HepG2 (cell line): ENCODE results near the gene ACOXL. TPM values are rescaled to one million over a fixed set of nuclear protein-coding genes. Genes with fewer than 3 reads are reported as not detected.

ENCODE experiments used
- ATF4 ChIP-seq, 2 experiments: fragments of 450-650 bp in 1 of 2; sonication (generic) in 1 of 2; formaldehyde crosslinking; IDR thresholded peaks; 2 replicates each; pipeline versions ENCODE4 v1.5.0 to v1.8.0; 2020 to 2022; ENCODE audit warnings: mild to moderate bottlenecking in 1 of 2, missing genetic modification reagents in 1 of 2
- E2F1 ChIP-seq: sonication (generic); formaldehyde crosslinking; IDR thresholded peaks from 2 replicates; pipeline ENCODE4 v1.5.0; 2020; ENCODE audit warnings: missing genetic modification reagents
- ELF3 ChIP-seq: IDR thresholded peaks from 2 replicates; pipeline ENCODE4 v1.6.1; 2016; ENCODE audit warnings: missing genetic modification reagents, missing compliant biosample characterization
- FOSL1 ChIP-seq: sonication (generic); formaldehyde crosslinking; IDR thresholded peaks from 2 replicates; pipeline ENCODE4 v1.9.0; 2021; ENCODE audit warnings: missing genetic modification reagents, borderline replicate concordance
- FOSL2 ChIP-seq: sonication (generic); formaldehyde crosslinking; IDR thresholded peaks from 2 replicates; pipeline ENCODE4 v1.4.0; 2020; ENCODE audit warnings: missing genetic modification reagents
- GABPA ChIP-seq, 2 experiments: IDR thresholded peaks; 2 replicates each; pipeline ENCODE4 v1.6.1; 2011 to 2016; ENCODE audit warnings: low read depth in 2 of 2, low read length in 1 of 2, missing biosample characterization in 1 of 2, missing genetic modification characterization in 1 of 2
- GPBP1L1 ChIP-seq: sonication (generic); formaldehyde crosslinking; IDR thresholded peaks from 2 replicates; pipeline ENCODE4 v1.5.0; 2020; ENCODE audit warnings: mild to moderate bottlenecking, missing genetic modification reagents
- HDAC1 ChIP-seq: sonication (generic); formaldehyde crosslinking; IDR thresholded peaks from 2 replicates; pipeline ENCODE4 v1.5.1; 2020; ENCODE audit warnings: mild to moderate bottlenecking, missing genetic modification reagents
- HMG20B ChIP-seq: conservative IDR thresholded peaks from 2 replicates; pipeline ENCODE4 v1.6.1; 2016; ENCODE audit warnings: missing genetic modification reagents, missing compliant biosample characterization
- HNRNPL ChIP-seq: fragments of 200-400 bp; formaldehyde crosslinking; IDR thresholded peaks from 2 replicates; pipeline ENCODE4 v1.6.1; 2017; ENCODE audit warnings: mild to moderate bottlenecking, low read depth, low read length
- KDM3A ChIP-seq: IDR thresholded peaks from 2 replicates; pipeline ENCODE4 v1.6.1; 2018; ENCODE audit warnings: low read depth, missing compliant biosample characterization
- MED1 ChIP-seq: sonication (generic); formaldehyde crosslinking; IDR thresholded peaks from 2 replicates; pipeline ENCODE4 v1.4.0; 2020; ENCODE audit warnings: missing genetic modification reagents
- PHF8 ChIP-seq: sonication (generic); formaldehyde crosslinking; IDR thresholded peaks from 2 replicates; pipeline ENCODE4 v1.5.0; 2020; ENCODE audit warnings: missing genetic modification reagents
- REL ChIP-seq: sonication (generic); formaldehyde crosslinking; conservative IDR thresholded peaks from 2 replicates; pipeline ENCODE4 v1.8.0; 2022; ENCODE audit warnings: mild to moderate bottlenecking, missing genetic modification reagents, moderate library complexity
- THAP7 ChIP-seq: sonication (generic); formaldehyde crosslinking; IDR thresholded peaks from 2 replicates; pipeline ENCODE4 v1.8.1; 2023; ENCODE audit warnings: mild to moderate bottlenecking, missing genetic modification reagents
- ZBTB2 ChIP-seq: sonication (generic); formaldehyde crosslinking; IDR thresholded peaks from 2 replicates; pipeline ENCODE4 v1.8.0; 2022; ENCODE audit warnings: low read depth, missing genetic modification reagents
- ZBTB8A ChIP-seq: sonication (generic); formaldehyde crosslinking; IDR thresholded peaks from 2 replicates; pipeline ENCODE4 v1.4.0; 2020; ENCODE audit warnings: mild to moderate bottlenecking, low read depth, missing genetic modification reagents, borderline replicate concordance
- ZC3H13 ChIP-seq: sonication (generic); formaldehyde crosslinking; IDR thresholded peaks from 2 replicates; pipeline ENCODE4 v1.8.1; 2023; ENCODE audit warnings: mild to moderate bottlenecking, missing genetic modification reagents, moderate library complexity
- ZFP36 ChIP-seq: fragments of 150-350 bp; IDR thresholded peaks from 2 replicates; pipeline ENCODE4 v1.6.1; 2018; ENCODE audit warnings: borderline replicate concordance, low read length, low read depth; ENCODE audit not compliant: partially characterized antibody
- ZNF274 ChIP-seq: sonication (generic); formaldehyde crosslinking; IDR thresholded peaks from 2 replicates; pipeline ENCODE4 v1.5.1; 2020; ENCODE audit warnings: mild to moderate bottlenecking, missing genetic modification reagents
- ZNF329 ChIP-seq: sonication (generic); formaldehyde crosslinking; IDR thresholded peaks from 2 replicates; pipeline ENCODE4 v1.9.0; 2021; ENCODE audit warnings: low read depth, mild to moderate bottlenecking, missing genetic modification reagents
- ZNF335 ChIP-seq: sonication (generic); formaldehyde crosslinking; IDR thresholded peaks from 2 replicates; pipeline ENCODE4 v1.4.0; 2020; ENCODE audit warnings: missing genetic modification reagents
- ZNF460 ChIP-seq: sonication (generic); formaldehyde crosslinking; IDR thresholded peaks from 2 replicates; pipeline ENCODE4 v1.5.1; 2020; ENCODE audit warnings: missing genetic modification reagents, mild to moderate bottlenecking, borderline replicate concordance
- polyA plus RNA-seq, 8 experiments: library from polyadenylated mRNA; depleted of rRNA in 3 of 8; stranded (reverse) in 7 of 8; unstranded in 1 of 8; fragments of >200 nt; fragmentation: Illumina TruSeq in 4 of 8; extraction: Trizol in 4 of 8; gene quantifications; 2 replicates each; pipeline versions ENCODE4 v1.2.1 to v1.2.3, GENCODE V29; 2011 to 2016; ENCODE audit warnings: low read depth in 4 of 8, missing spikeins in 1 of 8, mixed read lengths in 1 of 8; ENCODE audit not compliant: insufficient read depth in 1 of 8
- total RNA-seq, 5 experiments: library from RNA; depleted of rRNA; stranded (reverse); fragments of >200 nt; fragmentation: Illumina TruSeq; extraction: Trizol; gene quantifications; 2 replicates each; pipeline ENCODE4 v1.2.3, GENCODE V29; 2016; ENCODE audit warnings: low read depth in 1 of 5

ACOXL gene
- total and polyA plus RNA-seq, 2 of the 13 experiments (the other 11 are each of a cell fraction or from before 2014, with no cell fraction given) = not detected

- 0 out of 2 replicates have a peak, but pooled peaks have one; percentile 11 for TF ChIP-seq E2F1 (CRISPR knock-in tag)
- TF ChIP-seq GABPA (IDR thresholded peaks at IDR 0.05; ENCODE audit: low read depth, low read length) = no peak
- TF ChIP-seq GABPA (CRISPR knock-in tag; IDR thresholded peaks at IDR 0.05; ENCODE audit: low read depth) = no peak
- TF ChIP-seq FOSL1 (CRISPR knock-in tag) = no peak
- TF ChIP-seq KDM3A (CRISPR knock-in tag) = 0 out of 2 replicates have a peak, but pooled peaks have one; percentile 4
- TF ChIP-seq HNRNPL = no peak
- TF ChIP-seq ZNF335 (CRISPR knock-in tag) = no peak
- TF ChIP-seq GPBP1L1 (CRISPR knock-in tag) = no peak
- no peak for TF ChIP-seq ZNF460 (CRISPR knock-in tag)
- peak; percentile 6; the same call in 1 of the 2 replicates for TF ChIP-seq ELF3 (CRISPR knock-in tag)
- no peak for TF ChIP-seq ZFP36
- no peak; the same call in none of the 2 replicates for TF ChIP-seq ZC3H13 (CRISPR knock-in tag)
- no peak for TF ChIP-seq ZNF274 (CRISPR knock-in tag)
- no peak for TF ChIP-seq FOSL2
- TF ChIP-seq ZBTB8A (CRISPR knock-in tag) = 0 out of 2 replicates have a peak, but pooled peaks have one; percentile 23
- TF ChIP-seq ZNF329 (CRISPR knock-in tag) = peak; percentile 7; the same call in 1 of the 2 replicates
- peak; percentile 29; the same call in 1 of the 2 replicates for TF ChIP-seq MED1 (CRISPR knock-in tag)
- peak; percentile 47; the same call in 1 of the 2 replicates for TF ChIP-seq HDAC1 (CRISPR knock-in tag)
- no peak for TF ChIP-seq ZBTB2
- peak; percentile 77; the same call in 1 of the 2 replicates for TF ChIP-seq THAP7 (CRISPR knock-in tag)
- TF ChIP-seq REL (CRISPR knock-in tag) = peak; percentile 21; the same call in 1 of the 2 replicates
- TF ChIP-seq HMG20B (CRISPR knock-in tag) = no peak
- TF ChIP-seq PHF8 = peak; percentile 45; the same call in 1 of the 2 replicates
- TF ChIP-seq ATF4 (CRISPR knock-in tag; IDR thresholded peaks at IDR 0.05) = 0 out of 4 replicates have a peak, but pooled peaks of 1 of the 2 experiments have one; percentile 38
Measured at GRCh38 chr2:111121028-111121827, 388.9 kb downstream of the ACOXL start (continued).
